ENCODE measurements around the gene ADAT3.

DNA sequence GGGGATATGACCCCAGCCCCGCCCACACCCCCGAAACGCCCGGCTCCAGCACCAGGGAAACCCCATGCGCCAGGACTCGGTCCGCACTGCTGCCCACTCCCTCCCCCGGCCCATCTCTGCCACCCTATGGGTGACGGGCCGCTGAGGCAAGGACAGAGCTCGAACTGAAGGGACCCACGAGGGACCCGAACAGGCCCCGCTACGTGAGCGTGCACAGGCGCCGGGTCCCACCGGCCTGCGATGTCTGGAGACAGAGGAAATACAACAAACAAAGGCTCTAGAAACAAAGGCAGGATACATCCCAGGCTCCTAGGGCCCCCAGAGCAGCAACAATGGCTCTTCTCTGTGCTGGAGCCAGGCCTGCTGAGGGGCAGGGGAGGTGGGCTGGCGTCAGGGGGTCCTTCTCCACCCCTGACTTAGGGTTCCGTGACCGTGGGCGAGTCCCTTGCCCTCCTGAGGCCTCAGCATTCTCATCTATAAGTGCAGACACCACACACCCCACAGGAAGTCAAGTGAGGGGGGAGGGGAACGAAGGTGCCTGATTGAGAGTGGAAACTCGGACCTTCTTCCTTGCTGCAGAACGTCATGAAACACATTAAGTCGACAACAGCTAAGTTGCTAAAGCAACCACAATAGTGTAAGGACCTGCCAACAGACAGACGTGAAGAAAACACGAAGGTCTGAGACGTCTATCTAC is 23.0 kb upstream of the ADAT3 start:
- TF ChIP-seq CTCF (IDR thresholded peaks at IDR 0.05; ENCODE audit: borderline replicate concordance, extremely low read depth, low read length, poor library complexity, severe bottlenecking): no peak
- no peak for TF ChIP-seq EZH2 (IDR thresholded peaks at IDR 0.05; ENCODE audit: borderline replicate concordance, low read depth, low read length, severe bottlenecking)
